A549 (cell line): Measurements from ENCODE around the gene TMEM61.

Source experiments
- BHLHE40 ChIP-seq: IDR thresholded peaks from 2 replicates; pipeline ENCODE4 v1.6.1; 2012; ENCODE audit warnings: low read depth, low read length, inconsistent platforms
- EP300 ChIP-seq, 2 experiments: fragments of >200 bp; sonication (Bioruptor Twin); formaldehyde crosslinking; IDR thresholded peaks; 2 replicates in 1 of 2; 3 replicates in 1 of 2; pipeline ENCODE4 v1.6.1; 2016 to 2017
- JUNB ChIP-seq: fragments of >200 bp; sonication (Bioruptor Twin); formaldehyde crosslinking; IDR thresholded peaks from 2 replicates; pipeline ENCODE4 v1.6.1; 2016
- NFE2L2 ChIP-seq: fragments of 150-350 bp; conservative IDR thresholded peaks from 2 replicates; pipeline ENCODE4 v1.6.1; 2014; ENCODE audit warnings: low read length
- RCOR1 ChIP-seq: fragments of 150-350 bp; IDR thresholded peaks from 2 replicates; pipeline ENCODE4 v1.6.1; 2014; ENCODE audit warnings: antibody characterized with exemption, low read length, low read depth
- RFX5 ChIP-seq: fragments of 450-650 bp; IDR thresholded peaks from 2 replicates; pipeline ENCODE4 v1.7.1; 2014; ENCODE audit warnings: antibody characterized with exemption, mild to moderate bottlenecking, moderate library complexity
- RNF2 ChIP-seq: fragments of 200-600 bp; sonication (generic); IDR thresholded peaks from 2 replicates; pipeline ENCODE4 v1.6.1; 2016; ENCODE audit warnings: low read depth, mild to moderate bottlenecking, antibody characterized with exemption, moderate library complexity, borderline replicate concordance
- SMC3 ChIP-seq: fragments of >200 bp; sonication (Bioruptor Twin); formaldehyde crosslinking; IDR thresholded peaks from 3 replicates; pipeline ENCODE4 v1.6.1; 2018; ENCODE audit warnings: inconsistent platforms
- TF ChIP-seq, protein P1 (sequence below): fragments of >200 bp; sonication (Bioruptor Twin); formaldehyde crosslinking; IDR thresholded peaks from 3 replicates; pipeline ENCODE4 v1.5.1; 2016
- TF ChIP-seq, protein P2 (sequence below): fragments of 250-450 bp; sonication (Bioruptor Pico); IDR thresholded peaks from 2 replicates; pipeline ENCODE4 v1.5.0; 2021; ENCODE audit warnings: mild to moderate bottlenecking, moderate library complexity, borderline replicate concordance
- TF ChIP-seq, protein P3 (sequence below): fragments of 150-350 bp; IDR thresholded peaks from 2 replicates; pipeline ENCODE4 v1.6.1; 2014; ENCODE audit warnings: low read depth, mild to moderate bottlenecking, low read length
- TF ChIP-seq, protein P4 (sequence below): fragments of 450-650 bp; IDR thresholded peaks from 2 replicates; pipeline ENCODE4 v1.6.1; 2014; ENCODE audit warnings: antibody characterized with exemption
- TF ChIP-seq, protein P5 (sequence below): fragments of 200-600 bp; sonication (generic); IDR thresholded peaks from 2 replicates; pipeline ENCODE4 v1.6.1; 2016; ENCODE audit warnings: antibody characterized with exemption, mild to moderate bottlenecking, moderate library complexity

DNA sequence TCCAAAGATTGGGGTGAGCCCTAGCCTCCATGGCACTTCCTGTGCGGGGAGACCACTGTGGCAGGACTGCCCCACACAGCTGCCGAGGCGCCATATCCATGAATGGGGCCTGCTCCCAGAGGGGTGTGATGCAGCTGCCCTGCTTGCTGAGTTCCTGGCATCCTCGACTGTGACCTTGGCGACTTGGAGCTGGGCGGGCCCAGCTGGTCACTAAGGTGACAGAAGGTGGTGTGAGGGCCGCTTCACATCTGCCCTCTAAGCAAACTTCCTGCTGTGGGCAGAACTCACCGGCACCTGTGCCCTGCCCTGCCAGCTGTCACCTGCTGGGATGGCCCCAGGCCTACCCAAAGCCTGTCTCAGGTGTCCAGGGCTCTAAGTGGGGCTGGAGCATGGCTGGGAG lies 9.0 kb downstream of the TMEM61 start:
- TF ChIP-seq, protein P1, sequence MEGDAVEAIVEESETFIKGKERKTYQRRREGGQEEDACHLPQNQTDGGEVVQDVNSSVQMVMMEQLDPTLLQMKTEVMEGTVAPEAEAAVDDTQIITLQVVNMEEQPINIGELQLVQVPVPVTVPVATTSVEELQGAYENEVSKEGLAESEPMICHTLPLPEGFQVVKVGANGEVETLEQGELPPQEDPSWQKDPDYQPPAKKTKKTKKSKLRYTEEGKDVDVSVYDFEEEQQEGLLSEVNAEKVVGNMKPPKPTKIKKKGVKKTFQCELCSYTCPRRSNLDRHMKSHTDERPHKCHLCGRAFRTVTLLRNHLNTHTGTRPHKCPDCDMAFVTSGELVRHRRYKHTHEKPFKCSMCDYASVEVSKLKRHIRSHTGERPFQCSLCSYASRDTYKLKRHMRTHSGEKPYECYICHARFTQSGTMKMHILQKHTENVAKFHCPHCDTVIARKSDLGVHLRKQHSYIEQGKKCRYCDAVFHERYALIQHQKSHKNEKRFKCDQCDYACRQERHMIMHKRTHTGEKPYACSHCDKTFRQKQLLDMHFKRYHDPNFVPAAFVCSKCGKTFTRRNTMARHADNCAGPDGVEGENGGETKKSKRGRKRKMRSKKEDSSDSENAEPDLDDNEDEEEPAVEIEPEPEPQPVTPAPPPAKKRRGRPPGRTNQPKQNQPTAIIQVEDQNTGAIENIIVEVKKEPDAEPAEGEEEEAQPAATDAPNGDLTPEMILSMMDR: no peak
- TF ChIP-seq JUNB: no peak
- no peak for TF ChIP-seq BHLHE40
- TF ChIP-seq, protein P2, sequence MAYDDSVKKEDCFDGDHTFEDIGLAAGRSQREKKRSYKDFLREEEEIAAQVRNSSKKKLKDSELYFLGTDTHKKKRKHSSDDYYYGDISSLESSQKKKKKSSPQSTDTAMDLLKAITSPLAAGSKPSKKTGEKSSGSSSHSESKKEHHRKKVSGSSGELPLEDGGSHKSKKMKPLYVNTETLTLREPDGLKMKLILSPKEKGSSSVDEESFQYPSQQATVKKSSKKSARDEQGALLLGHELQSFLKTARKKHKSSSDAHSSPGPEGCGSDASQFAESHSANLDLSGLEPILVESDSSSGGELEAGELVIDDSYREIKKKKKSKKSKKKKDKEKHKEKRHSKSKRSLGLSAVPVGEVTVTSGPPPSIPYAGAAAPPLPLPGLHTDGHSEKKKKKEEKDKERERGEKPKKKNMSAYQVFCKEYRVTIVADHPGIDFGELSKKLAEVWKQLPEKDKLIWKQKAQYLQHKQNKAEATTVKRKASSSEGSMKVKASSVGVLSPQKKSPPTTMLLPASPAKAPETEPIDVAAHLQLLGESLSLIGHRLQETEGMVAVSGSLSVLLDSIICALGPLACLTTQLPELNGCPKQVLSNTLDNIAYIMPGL (CRISPR knock-in tag): no peak
- no peak for TF ChIP-seq SMC3
- no peak for TF ChIP-seq RCOR1
- TF ChIP-seq RFX5: no peak
- no peak for TF ChIP-seq RNF2
- no peak for TF ChIP-seq EP300 (IDR thresholded peaks at IDR 0.05)
- TF ChIP-seq, protein P3, sequence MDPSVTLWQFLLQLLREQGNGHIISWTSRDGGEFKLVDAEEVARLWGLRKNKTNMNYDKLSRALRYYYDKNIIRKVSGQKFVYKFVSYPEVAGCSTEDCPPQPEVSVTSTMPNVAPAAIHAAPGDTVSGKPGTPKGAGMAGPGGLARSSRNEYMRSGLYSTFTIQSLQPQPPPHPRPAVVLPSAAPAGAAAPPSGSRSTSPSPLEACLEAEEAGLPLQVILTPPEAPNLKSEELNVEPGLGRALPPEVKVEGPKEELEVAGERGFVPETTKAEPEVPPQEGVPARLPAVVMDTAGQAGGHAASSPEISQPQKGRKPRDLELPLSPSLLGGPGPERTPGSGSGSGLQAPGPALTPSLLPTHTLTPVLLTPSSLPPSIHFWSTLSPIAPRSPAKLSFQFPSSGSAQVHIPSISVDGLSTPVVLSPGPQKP: no peak
- TF ChIP-seq, protein P4, sequence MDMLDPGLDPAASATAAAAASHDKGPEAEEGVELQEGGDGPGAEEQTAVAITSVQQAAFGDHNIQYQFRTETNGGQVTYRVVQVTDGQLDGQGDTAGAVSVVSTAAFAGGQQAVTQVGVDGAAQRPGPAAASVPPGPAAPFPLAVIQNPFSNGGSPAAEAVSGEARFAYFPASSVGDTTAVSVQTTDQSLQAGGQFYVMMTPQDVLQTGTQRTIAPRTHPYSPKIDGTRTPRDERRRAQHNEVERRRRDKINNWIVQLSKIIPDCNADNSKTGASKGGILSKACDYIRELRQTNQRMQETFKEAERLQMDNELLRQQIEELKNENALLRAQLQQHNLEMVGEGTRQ: no peak
- TF ChIP-seq, protein P5, sequence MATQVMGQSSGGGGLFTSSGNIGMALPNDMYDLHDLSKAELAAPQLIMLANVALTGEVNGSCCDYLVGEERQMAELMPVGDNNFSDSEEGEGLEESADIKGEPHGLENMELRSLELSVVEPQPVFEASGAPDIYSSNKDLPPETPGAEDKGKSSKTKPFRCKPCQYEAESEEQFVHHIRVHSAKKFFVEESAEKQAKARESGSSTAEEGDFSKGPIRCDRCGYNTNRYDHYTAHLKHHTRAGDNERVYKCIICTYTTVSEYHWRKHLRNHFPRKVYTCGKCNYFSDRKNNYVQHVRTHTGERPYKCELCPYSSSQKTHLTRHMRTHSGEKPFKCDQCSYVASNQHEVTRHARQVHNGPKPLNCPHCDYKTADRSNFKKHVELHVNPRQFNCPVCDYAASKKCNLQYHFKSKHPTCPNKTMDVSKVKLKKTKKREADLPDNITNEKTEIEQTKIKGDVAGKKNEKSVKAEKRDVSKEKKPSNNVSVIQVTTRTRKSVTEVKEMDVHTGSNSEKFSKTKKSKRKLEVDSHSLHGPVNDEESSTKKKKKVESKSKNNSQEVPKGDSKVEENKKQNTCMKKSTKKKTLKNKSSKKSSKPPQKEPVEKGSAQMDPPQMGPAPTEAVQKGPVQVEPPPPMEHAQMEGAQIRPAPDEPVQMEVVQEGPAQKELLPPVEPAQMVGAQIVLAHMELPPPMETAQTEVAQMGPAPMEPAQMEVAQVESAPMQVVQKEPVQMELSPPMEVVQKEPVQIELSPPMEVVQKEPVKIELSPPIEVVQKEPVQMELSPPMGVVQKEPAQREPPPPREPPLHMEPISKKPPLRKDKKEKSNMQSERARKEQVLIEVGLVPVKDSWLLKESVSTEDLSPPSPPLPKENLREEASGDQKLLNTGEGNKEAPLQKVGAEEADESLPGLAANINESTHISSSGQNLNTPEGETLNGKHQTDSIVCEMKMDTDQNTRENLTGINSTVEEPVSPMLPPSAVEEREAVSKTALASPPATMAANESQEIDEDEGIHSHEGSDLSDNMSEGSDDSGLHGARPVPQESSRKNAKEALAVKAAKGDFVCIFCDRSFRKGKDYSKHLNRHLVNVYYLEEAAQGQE: no peak
- TF ChIP-seq NFE2L2: no peak
